Fibroblast of pulmonary artery (primary cell): Measurements from ENCODE around the gene SYVN1.

Experiments used
- DNase-seq: peaks from one replicate; pipeline ENCODE4 v3.0.0-alpha.2; 2010; ENCODE audit warnings: low read depth
- H3K4me3 ChIP-seq: replicated peaks from 2 replicates; pipeline ENCODE4 v1.5.1; 2011; ENCODE audit warnings: low read depth, mild to moderate bottlenecking, control low read depth, low read length, moderate library complexity
- TF ChIP-seq, protein P1 (sequence below): IDR thresholded peaks from 2 replicates; pipeline ENCODE4 v1.5.1; 2011; ENCODE audit warnings: mild to moderate bottlenecking, control low read depth, low read length, inconsistent platforms; ENCODE audit errors: missing control alignments

SYVN1 gene

GRCh38 chr11:65083834-65084597, 50.3 kb downstream of the SYVN1 start, which contains the start of the genes CDCA5 and ZFPL1:
Gene CDCA5 (minus strand): TSS chr11:65084040. CDS start chr11:65083978, 62 bp downstream.
Gene ZFPL1 (plus strand): TSS chr11:65084222. CDS start chr11:65084699, 477 bp downstream.
- DNase-seq = peak; percentile 97
- TF ChIP-seq, protein P1, sequence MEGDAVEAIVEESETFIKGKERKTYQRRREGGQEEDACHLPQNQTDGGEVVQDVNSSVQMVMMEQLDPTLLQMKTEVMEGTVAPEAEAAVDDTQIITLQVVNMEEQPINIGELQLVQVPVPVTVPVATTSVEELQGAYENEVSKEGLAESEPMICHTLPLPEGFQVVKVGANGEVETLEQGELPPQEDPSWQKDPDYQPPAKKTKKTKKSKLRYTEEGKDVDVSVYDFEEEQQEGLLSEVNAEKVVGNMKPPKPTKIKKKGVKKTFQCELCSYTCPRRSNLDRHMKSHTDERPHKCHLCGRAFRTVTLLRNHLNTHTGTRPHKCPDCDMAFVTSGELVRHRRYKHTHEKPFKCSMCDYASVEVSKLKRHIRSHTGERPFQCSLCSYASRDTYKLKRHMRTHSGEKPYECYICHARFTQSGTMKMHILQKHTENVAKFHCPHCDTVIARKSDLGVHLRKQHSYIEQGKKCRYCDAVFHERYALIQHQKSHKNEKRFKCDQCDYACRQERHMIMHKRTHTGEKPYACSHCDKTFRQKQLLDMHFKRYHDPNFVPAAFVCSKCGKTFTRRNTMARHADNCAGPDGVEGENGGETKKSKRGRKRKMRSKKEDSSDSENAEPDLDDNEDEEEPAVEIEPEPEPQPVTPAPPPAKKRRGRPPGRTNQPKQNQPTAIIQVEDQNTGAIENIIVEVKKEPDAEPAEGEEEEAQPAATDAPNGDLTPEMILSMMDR = no peak
- H3K4me3 ChIP-seq = peak within 1 kb of the TSS; percentile 92

DNA sequence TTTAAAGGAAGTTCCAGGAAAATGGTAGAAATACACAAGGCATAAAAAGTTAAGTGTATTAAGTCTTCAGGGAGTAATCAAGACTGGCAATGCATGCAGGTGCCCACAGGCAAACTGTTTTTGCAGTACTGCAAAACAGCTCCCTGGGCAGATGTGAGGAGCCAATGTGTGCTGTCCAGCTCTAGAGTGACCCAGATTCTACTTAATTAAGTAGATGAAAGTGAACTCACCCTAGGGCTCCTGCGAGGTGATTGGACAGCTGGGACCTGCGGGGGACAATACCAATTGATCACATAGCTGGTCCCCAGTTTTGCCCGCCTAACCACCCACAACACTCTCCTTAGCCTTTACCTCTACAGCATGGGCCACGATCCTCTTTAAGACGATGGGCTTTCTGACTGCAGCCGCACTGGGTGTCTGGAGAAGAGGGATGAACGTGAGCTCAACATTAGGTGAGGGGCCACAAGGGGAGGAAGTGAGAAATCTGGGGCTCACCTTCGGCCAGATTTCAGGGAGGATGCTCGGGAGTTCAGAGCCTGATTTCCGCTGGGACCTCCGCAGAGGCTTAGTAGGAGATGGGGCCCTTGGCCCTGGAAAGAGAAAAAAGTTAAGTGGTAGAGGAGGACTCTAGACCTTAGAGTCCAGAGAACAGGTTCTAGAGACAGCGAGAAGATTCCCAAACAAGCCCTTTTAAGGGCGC, 51.0 kb downstream of the SYVN1 start:
- DNase-seq = no peak
- H3K4me3 ChIP-seq = peak overlapping the region; percentile 92
- TF ChIP-seq, protein P1 = no peak

DNA sequence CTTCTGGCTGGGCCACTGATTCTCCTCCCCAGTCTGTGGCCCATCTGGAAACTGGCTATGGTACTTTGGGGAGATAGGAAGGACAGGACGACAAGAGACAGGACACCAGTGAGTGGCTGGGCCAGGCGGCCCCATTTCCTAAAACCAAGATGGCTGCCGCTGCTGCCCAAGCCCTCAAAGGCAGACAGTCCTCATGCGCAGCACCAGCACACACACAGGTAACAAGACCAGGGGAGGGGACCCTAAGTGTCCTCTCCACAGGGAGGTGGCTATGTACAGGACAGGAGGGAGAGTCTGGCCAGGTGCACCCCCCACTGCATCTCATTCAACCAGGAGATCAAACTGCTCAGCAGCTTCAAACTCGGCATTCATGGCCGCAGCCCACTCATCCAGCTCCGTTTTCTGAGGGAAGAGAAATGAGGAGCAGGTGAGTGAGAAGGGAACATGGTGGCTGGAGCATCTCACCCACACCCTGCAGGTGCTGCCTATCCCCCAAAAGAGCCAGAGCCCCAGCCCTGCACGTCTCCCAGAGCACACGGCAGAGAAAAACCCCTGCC, 55.5 kb downstream of the SYVN1 start:
- H3K4me3 ChIP-seq = no peak overlapping the region
- no peak for DNase-seq
- TF ChIP-seq, protein P1 = no peak

GRCh38 chr11:65078151-65078550, 56.2 kb downstream of the SYVN1 start:
- TF ChIP-seq, protein P1 = peak; percentile 54
- DNase-seq = peak; percentile 49
- no peak overlapping the region for H3K4me3 ChIP-seq

DNA sequence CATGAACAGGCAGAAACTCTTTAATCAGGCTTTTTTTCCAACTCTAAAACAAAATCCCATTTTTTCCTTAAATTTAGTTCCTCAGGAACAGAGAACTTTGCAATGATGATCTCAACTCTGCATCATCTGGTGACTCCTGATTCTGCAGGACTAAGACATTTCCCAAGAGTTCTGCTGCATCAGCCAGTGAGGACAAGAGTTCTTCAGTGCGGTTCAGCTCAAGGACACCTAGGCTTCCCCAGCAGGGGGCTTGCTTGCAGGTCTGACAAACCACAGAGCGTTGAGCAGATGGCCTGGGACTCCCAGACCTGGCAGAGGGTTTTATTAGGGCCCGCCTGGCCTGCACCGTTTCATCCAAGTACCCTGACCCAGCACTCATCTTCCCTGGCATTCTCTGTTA, 56.9 kb downstream of the SYVN1 start:
- no peak for DNase-seq
- TF ChIP-seq, protein P1 = no peak
- H3K4me3 ChIP-seq = no peak overlapping the region
